A673 (cell line): ENCODE results near the gene TENM4.

Source experiments
- EZH2 ChIP-seq: fragments of 200-600 bp; sonication (generic); IDR thresholded peaks from 2 replicates; pipeline ENCODE4 v1.6.1; 2017; ENCODE audit warnings: borderline replicate concordance, low read depth, mild to moderate bottlenecking, mixed read lengths, antibody characterized with exemption, low read length; ENCODE audit not compliant: poor library complexity, severe bottlenecking
- TF ChIP-seq, protein P1 (sequence below): fragments of 300-800, 200-600 bp; sonication (generic); conservative IDR thresholded peaks from 2 replicates; pipeline ENCODE4 v1.5.1; 2017; ENCODE audit warnings: low read depth, mild to moderate bottlenecking, antibody characterized with exemption, low read length, moderate library complexity, mixed read lengths

- no peak for TF ChIP-seq EZH2
- TF ChIP-seq, protein P1, sequence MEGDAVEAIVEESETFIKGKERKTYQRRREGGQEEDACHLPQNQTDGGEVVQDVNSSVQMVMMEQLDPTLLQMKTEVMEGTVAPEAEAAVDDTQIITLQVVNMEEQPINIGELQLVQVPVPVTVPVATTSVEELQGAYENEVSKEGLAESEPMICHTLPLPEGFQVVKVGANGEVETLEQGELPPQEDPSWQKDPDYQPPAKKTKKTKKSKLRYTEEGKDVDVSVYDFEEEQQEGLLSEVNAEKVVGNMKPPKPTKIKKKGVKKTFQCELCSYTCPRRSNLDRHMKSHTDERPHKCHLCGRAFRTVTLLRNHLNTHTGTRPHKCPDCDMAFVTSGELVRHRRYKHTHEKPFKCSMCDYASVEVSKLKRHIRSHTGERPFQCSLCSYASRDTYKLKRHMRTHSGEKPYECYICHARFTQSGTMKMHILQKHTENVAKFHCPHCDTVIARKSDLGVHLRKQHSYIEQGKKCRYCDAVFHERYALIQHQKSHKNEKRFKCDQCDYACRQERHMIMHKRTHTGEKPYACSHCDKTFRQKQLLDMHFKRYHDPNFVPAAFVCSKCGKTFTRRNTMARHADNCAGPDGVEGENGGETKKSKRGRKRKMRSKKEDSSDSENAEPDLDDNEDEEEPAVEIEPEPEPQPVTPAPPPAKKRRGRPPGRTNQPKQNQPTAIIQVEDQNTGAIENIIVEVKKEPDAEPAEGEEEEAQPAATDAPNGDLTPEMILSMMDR: no peak
Observed at GRCh38 chr11:79375818-79376550, 64.8 kb downstream of the TENM4 start.
